PFSK-1 (cell line): ENCODE data around the gene SLC25A6.

Experiments
- FOXP2 ChIP-seq: optimal IDR thresholded peaks from 2 replicates; pipeline ENCODE3; 2011; ENCODE audit warnings: borderline replicate concordance, control low read depth, inconsistent platforms; ENCODE audit not compliant: insufficient read depth; ENCODE audit errors: extremely low read length, extremely low read depth
- POLR2AphosphoS5 ChIP-seq: IDR thresholded peaks from 2 replicates; pipeline ENCODE4 v1.6.1; 2012; ENCODE audit warnings: low read depth, mild to moderate bottlenecking, control low read depth, low read length, moderate library complexity
- SIN3A ChIP-seq: IDR thresholded peaks from 2 replicates; pipeline ENCODE4 v1.6.1; 2012; ENCODE audit warnings: mild to moderate bottlenecking, low read length, moderate library complexity, borderline replicate concordance; ENCODE audit not compliant: insufficient read depth
- TAF1 ChIP-seq: IDR thresholded peaks from 2 replicates; pipeline ENCODE4 v1.6.1; 2012; ENCODE audit warnings: low read length, control low read depth, borderline replicate concordance; ENCODE audit not compliant: insufficient read depth
- TF ChIP-seq, protein P1 (sequence below), 2 experiments: IDR thresholded peaks; 2 replicates each; pipeline versions ENCODE4 v1.6.1 to v1.8.0; 2011 to 2012; ENCODE audit warnings: low read depth in 2 of 2, low read length in 2 of 2, control low read depth in 1 of 2, inconsistent platforms in 1 of 2, mild to moderate bottlenecking in 1 of 2, moderate library complexity in 1 of 2; ENCODE audit not compliant: insufficient read depth in 1 of 2

SLC25A6 gene

DNA sequence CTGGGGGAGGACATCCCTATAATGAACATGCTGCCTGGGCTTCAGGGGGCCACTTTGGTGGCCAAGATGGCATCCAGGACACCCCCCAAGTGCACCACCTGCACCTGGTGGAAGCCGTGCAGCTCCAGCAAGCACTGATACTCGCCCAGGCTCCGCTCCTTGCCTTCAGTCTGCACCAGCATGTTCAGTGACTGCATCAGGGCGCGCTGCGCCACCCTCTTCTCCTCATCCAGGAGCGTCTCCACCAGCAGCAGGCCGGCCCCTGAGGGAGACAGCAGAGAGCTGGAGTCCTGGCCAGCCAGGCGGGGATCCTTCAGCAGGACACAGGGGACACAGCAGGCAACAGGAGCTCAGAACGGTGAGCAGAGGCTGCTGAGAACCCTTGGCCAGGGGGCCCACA lies 11.3 kb upstream of the SLC25A6 start:
- TF ChIP-seq POLR2AphosphoS5, result no peak
- TF ChIP-seq, protein P1, sequence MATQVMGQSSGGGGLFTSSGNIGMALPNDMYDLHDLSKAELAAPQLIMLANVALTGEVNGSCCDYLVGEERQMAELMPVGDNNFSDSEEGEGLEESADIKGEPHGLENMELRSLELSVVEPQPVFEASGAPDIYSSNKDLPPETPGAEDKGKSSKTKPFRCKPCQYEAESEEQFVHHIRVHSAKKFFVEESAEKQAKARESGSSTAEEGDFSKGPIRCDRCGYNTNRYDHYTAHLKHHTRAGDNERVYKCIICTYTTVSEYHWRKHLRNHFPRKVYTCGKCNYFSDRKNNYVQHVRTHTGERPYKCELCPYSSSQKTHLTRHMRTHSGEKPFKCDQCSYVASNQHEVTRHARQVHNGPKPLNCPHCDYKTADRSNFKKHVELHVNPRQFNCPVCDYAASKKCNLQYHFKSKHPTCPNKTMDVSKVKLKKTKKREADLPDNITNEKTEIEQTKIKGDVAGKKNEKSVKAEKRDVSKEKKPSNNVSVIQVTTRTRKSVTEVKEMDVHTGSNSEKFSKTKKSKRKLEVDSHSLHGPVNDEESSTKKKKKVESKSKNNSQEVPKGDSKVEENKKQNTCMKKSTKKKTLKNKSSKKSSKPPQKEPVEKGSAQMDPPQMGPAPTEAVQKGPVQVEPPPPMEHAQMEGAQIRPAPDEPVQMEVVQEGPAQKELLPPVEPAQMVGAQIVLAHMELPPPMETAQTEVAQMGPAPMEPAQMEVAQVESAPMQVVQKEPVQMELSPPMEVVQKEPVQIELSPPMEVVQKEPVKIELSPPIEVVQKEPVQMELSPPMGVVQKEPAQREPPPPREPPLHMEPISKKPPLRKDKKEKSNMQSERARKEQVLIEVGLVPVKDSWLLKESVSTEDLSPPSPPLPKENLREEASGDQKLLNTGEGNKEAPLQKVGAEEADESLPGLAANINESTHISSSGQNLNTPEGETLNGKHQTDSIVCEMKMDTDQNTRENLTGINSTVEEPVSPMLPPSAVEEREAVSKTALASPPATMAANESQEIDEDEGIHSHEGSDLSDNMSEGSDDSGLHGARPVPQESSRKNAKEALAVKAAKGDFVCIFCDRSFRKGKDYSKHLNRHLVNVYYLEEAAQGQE (IDR thresholded peaks at IDR 0.05; ENCODE audit: insufficient read depth in 1 of 2, low read depth in 2 of 2, low read length in 2 of 2), result no peak
- TF ChIP-seq TAF1, result no peak
- TF ChIP-seq FOXP2, result no peak
- TF ChIP-seq SIN3A, result no peak

DNA sequence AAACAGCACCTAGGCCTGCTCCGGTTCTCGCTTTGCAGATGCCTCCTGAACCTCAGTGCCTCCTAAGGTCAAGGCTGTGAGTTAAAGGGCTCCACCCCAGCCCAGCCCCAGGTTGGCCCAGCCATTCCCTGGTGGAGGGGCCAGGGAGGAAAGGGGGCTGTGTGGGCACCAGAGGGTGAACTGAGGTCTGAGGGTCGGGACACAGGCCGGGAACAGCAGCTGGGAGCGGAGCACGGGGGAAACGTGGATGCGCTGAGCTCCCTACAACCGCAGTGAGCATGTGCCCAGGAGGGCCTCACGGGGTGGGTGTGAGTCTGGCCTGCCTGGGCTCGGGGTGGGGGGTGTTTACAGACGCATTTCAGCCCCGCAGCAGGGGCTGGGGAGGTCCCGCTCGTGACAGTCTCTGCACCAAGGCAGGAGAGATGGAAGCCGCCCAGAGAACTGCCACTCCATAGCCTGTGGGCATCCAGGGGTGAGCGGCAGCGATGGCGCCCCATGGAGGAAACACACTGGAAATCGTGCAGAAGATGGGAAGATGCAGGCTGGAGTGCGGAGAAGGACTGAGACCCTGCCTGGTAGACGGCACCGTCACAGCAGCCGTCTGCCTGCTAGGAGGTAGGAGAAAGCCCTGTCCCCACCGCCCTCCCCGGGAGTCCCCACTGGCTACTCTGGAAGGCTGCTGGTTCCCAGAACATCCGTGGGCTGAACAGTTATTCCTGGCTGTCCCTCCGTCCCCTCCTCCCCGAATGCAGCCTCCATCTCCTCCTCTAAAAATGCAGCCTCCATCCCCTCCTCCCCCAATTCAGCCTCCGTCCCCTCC lies 9.9 kb upstream of the SLC25A6 start:
- no peak for TF ChIP-seq POLR2AphosphoS5
- TF ChIP-seq, protein P1 (IDR thresholded peaks at IDR 0.05; ENCODE audit: insufficient read depth in 1 of 2, low read depth in 2 of 2, low read length in 2 of 2), result no peak
- no peak for TF ChIP-seq FOXP2
- no peak for TF ChIP-seq TAF1
- no peak for TF ChIP-seq SIN3A

DNA sequence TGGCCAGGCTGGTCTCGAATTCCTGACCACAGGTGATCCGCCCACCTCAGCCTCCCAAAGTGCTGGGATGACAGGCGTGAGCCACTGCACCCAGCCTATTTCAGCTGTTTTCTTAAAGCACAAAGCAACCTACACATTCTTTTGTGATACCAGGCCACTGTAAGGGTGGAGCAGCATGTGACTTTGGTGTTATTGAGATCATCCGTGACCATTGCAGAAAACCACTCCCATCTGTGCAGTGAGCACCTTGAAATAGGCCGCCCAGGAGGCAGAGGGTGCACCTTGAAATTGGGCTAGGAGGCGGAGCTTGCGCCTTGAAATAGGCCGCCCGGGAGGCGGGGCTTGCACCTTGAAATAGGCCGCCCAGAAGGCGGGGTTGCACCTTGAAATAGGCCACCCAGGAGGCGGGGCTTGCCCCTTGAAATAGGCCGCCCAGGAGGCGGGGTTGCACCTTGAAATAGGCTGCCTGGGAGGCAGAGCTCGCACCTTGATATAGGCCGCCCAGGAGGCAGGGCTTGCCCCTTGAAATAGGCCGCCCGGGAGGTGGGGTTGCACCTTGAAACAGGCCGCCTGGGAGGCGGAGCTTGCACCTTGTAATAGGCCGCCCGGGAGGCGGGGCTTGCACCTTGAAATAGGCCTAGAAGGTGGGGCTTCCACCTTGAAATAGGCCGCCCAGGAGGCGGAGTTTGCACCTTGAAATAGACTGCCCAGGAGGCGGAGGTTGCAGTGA lies 9.0 kb upstream of the SLC25A6 start:
- no peak for TF ChIP-seq FOXP2
- TF ChIP-seq SIN3A, result no peak
- no peak; the same call in 1 of the 2 replicates for TF ChIP-seq POLR2AphosphoS5
- TF ChIP-seq, protein P1 (IDR thresholded peaks at IDR 0.05; ENCODE audit: insufficient read depth in 1 of 2, low read depth in 2 of 2, low read length in 2 of 2), result no peak
- TF ChIP-seq TAF1, result no peak

DNA sequence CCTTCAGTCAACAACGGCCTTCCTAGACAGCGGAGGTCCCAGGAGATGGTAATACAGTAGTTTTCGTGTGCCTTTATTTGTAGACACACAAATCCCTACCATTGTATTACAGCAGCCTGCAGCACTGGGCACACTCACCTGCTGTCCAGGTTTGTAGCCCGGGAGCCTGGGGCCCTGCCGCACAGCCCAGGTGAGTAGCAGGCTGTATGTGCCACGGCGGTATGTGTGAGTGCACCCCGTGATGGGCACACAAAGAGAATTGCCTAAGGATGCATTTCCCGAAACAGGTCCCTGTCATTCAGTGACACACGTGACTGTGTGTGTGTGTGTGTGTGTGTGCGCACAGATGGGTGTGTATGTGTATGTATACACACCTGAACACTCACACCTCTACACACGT lies 8.1 kb upstream of the SLC25A6 start:
- TF ChIP-seq, protein P1 (IDR thresholded peaks at IDR 0.05; ENCODE audit: insufficient read depth in 1 of 2, low read depth in 2 of 2, low read length in 2 of 2), result no peak
- TF ChIP-seq SIN3A (no peak), FOXP2 (no peak), POLR2AphosphoS5 (no peak), TAF1 (no peak)
